ENCODE results near the gene COX5B.
"Not testable (repeated sequence)": the region's sequence is repeated elsewhere in the genome, so short reads cannot be mapped to it uniquely, and the experiment has no call there.

Gene COX5B

GRCh38 chr2:97620492-97620891, 25.4 kb upstream of the COX5B start:
- not testable (repeated sequence) for DNase-seq (ENCODE audit: low read depth); H3K27me3 ChIP-seq (replicated peaks; ENCODE audit: control insufficient read depth, insufficient read depth, low read length); H3K36me3 ChIP-seq (ENCODE audit: control insufficient read depth, insufficient read depth, low read length, severe bottlenecking); H3K9ac ChIP-seq (ENCODE audit: low read length); H3K4me3 ChIP-seq (ENCODE audit: low read length); H3K4me1 ChIP-seq (ENCODE audit: control insufficient read depth, insufficient read depth, low read length); H3K9me3 ChIP-seq (ENCODE audit: control insufficient read depth, low read length)

- H3K27me3 ChIP-seq (replicated peaks; ENCODE audit: control insufficient read depth, insufficient read depth, low read length); H3K9me3 ChIP-seq (ENCODE audit: control insufficient read depth, low read length); DNase-seq (ENCODE audit: low read depth); H3K9ac ChIP-seq (ENCODE audit: low read length); H3K4me1 ChIP-seq (ENCODE audit: control insufficient read depth, insufficient read depth, low read length); H3K36me3 ChIP-seq (ENCODE audit: control insufficient read depth, insufficient read depth, low read length, severe bottlenecking); H3K4me3 ChIP-seq (ENCODE audit: low read length): not testable (repeated sequence)
Observed at GRCh38 chr2:97622976-97623375, 22.9 kb upstream of the COX5B start.

- not testable (repeated sequence) for H3K9ac ChIP-seq (ENCODE audit: low read length); H3K4me1 ChIP-seq (ENCODE audit: control insufficient read depth, insufficient read depth, low read length); H3K4me3 ChIP-seq (ENCODE audit: low read length); H3K36me3 ChIP-seq (ENCODE audit: control insufficient read depth, insufficient read depth, low read length, severe bottlenecking); DNase-seq (ENCODE audit: low read depth); H3K9me3 ChIP-seq (ENCODE audit: control insufficient read depth, low read length); H3K27me3 ChIP-seq (replicated peaks; ENCODE audit: control insufficient read depth, insufficient read depth, low read length)
Observed at GRCh38 chr2:97625354-97626048, 20.4 kb upstream of the COX5B start.

GRCh38 chr2:97626049-97626430, 19.8 kb upstream of the COX5B start:
- H3K4me3 ChIP-seq (ENCODE audit: low read length); H3K4me1 ChIP-seq (ENCODE audit: control insufficient read depth, insufficient read depth, low read length); H3K27me3 ChIP-seq (replicated peaks; ENCODE audit: control insufficient read depth, insufficient read depth, low read length); H3K36me3 ChIP-seq (ENCODE audit: control insufficient read depth, insufficient read depth, low read length, severe bottlenecking); DNase-seq (ENCODE audit: low read depth); H3K9me3 ChIP-seq (ENCODE audit: control insufficient read depth, low read length); H3K9ac ChIP-seq (ENCODE audit: low read length): not testable (repeated sequence)

- no peak for DNase-seq (ENCODE audit: low read depth)
- peaks cover 18% of the 10 kb centered on the region for H3K4me1 ChIP-seq (ENCODE audit: control insufficient read depth, insufficient read depth, low read length)
Observed at GRCh38 chr2:97644023-97644717, 1.7 kb upstream of the COX5B start.

GRCh38 chr2:97645112-97645694, 659 bp upstream of the COX5B start:
- no peak for DNase-seq (ENCODE audit: low read depth)
- H3K4me3 ChIP-seq (ENCODE audit: low read length), result peak overlapping the region; percentile 98
- peaks cover 18% of the 10 kb centered on the region for H3K4me1 ChIP-seq (ENCODE audit: control insufficient read depth, insufficient read depth, low read length)
- no peaks in the 10 kb centered on the region for H3K9me3 ChIP-seq (ENCODE audit: control insufficient read depth, low read length)
- no peaks in the 10 kb centered on the region for H3K27me3 ChIP-seq (replicated peaks; ENCODE audit: control insufficient read depth, insufficient read depth, low read length)
- peak overlapping the region; percentile 99 for H3K9ac ChIP-seq (ENCODE audit: low read length)
- H3K36me3 ChIP-seq (ENCODE audit: control insufficient read depth, insufficient read depth, low read length, severe bottlenecking), result peaks cover 29% of the 10 kb centered on the region

More at GRCh38 chr2:97644023-97644717, 1.7 kb upstream of the COX5B start:
- Histone ChIP-seq H3K27me3 (replicated peaks; ENCODE audit: control insufficient read depth, insufficient read depth, low read length) (no peaks in the 10 kb centered on the region), H3K9me3 (ENCODE audit: control insufficient read depth, low read length) (no peaks in the 10 kb centered on the region), H3K36me3 (ENCODE audit: control insufficient read depth, insufficient read depth, low read length, severe bottlenecking) (peaks cover 21% of the 10 kb centered on the region), H3K4me3 (ENCODE audit: low read length) (no peak overlapping the region), H3K9ac (ENCODE audit: low read length) (no peak overlapping the region)

- H3K4me1 ChIP-seq (ENCODE audit: control insufficient read depth, insufficient read depth, low read length), result peaks cover 18% of the 10 kb centered on the region
- no peaks in the 10 kb centered on the region for H3K27me3 ChIP-seq (replicated peaks; ENCODE audit: control insufficient read depth, insufficient read depth, low read length)
- peak overlapping the region; percentile 99 for H3K9ac ChIP-seq (ENCODE audit: low read length)
- peak overlapping the region; percentile 98 for H3K4me3 ChIP-seq (ENCODE audit: low read length)
- no peak for DNase-seq (ENCODE audit: low read depth)
- no peaks in the 10 kb centered on the region for H3K9me3 ChIP-seq (ENCODE audit: control insufficient read depth, low read length)
- H3K36me3 ChIP-seq (ENCODE audit: control insufficient read depth, insufficient read depth, low read length, severe bottlenecking), result peaks cover 37% of the 10 kb centered on the region
Observed at GRCh38 chr2:97646977-97647376, 1.1 kb downstream of the COX5B start.

GRCh38 chr2:97651114-97651513, 5.3 kb downstream of the COX5B start:
- Histone ChIP-seq H3K4me3 (ENCODE audit: low read length) (no peak overlapping the region), H3K36me3 (ENCODE audit: control insufficient read depth, insufficient read depth, low read length, severe bottlenecking) (peaks cover 57% of the 10 kb centered on the region), H3K4me1 (ENCODE audit: control insufficient read depth, insufficient read depth, low read length) (peaks cover 12% of the 10 kb centered on the region), H3K27me3 (replicated peaks; ENCODE audit: control insufficient read depth, insufficient read depth, low read length) (no peaks in the 10 kb centered on the region), H3K9ac (ENCODE audit: low read length) (no peak overlapping the region), H3K9me3 (ENCODE audit: control insufficient read depth, low read length) (peaks cover 12% of the 10 kb centered on the region)
- DNase-seq (ENCODE audit: low read depth), result no peak

- Histone ChIP-seq H3K36me3 (ENCODE audit: control insufficient read depth, insufficient read depth, low read length, severe bottlenecking) (peaks cover 65% of the 10 kb centered on the region), H3K4me3 (ENCODE audit: low read length) (no peak overlapping the region), H3K4me1 (ENCODE audit: control insufficient read depth, insufficient read depth, low read length) (no peaks in the 10 kb centered on the region), H3K9ac (ENCODE audit: low read length) (no peak overlapping the region), H3K9me3 (ENCODE audit: control insufficient read depth, low read length) (peaks cover 12% of the 10 kb centered on the region), H3K27me3 (replicated peaks; ENCODE audit: control insufficient read depth, insufficient read depth, low read length) (no peaks in the 10 kb centered on the region)
- DNase-seq (ENCODE audit: low read depth), result no peak
Observed at GRCh38 chr2:97653473-97653872, 7.6 kb downstream of the COX5B start.

GRCh38 chr2:97653874-97654273, 8.0 kb downstream of the COX5B start:
- peaks cover 12% of the 10 kb centered on the region for H3K9me3 ChIP-seq (ENCODE audit: control insufficient read depth, low read length)
- no peak overlapping the region for H3K9ac ChIP-seq (ENCODE audit: low read length)
- no peaks in the 10 kb centered on the region for H3K27me3 ChIP-seq (replicated peaks; ENCODE audit: control insufficient read depth, insufficient read depth, low read length)
- H3K36me3 ChIP-seq (ENCODE audit: control insufficient read depth, insufficient read depth, low read length, severe bottlenecking), result peaks cover 65% of the 10 kb centered on the region
- no peaks in the 10 kb centered on the region for H3K4me1 ChIP-seq (ENCODE audit: control insufficient read depth, insufficient read depth, low read length)
- no peak for DNase-seq (ENCODE audit: low read depth)
- no peak overlapping the region for H3K4me3 ChIP-seq (ENCODE audit: low read length)

GRCh38 chr2:97654309-97654708, 8.4 kb downstream of the COX5B start:
- no peak overlapping the region for H3K4me3 ChIP-seq (ENCODE audit: low read length)
- H3K36me3 ChIP-seq (ENCODE audit: control insufficient read depth, insufficient read depth, low read length, severe bottlenecking), result peaks cover 64% of the 10 kb centered on the region
- H3K9ac ChIP-seq (ENCODE audit: low read length), result no peak overlapping the region
- DNase-seq (ENCODE audit: low read depth), result no peak
- H3K9me3 ChIP-seq (ENCODE audit: control insufficient read depth, low read length), result peaks cover 12% of the 10 kb centered on the region
- no peaks in the 10 kb centered on the region for H3K27me3 ChIP-seq (replicated peaks; ENCODE audit: control insufficient read depth, insufficient read depth, low read length)
- H3K4me1 ChIP-seq (ENCODE audit: control insufficient read depth, insufficient read depth, low read length), result no peaks in the 10 kb centered on the region
